Spleen (tissue), 11 donors: ENCODE results near the gene SNAI1. TPM values are rescaled to one million over a fixed set of nuclear protein-coding genes. Genes with fewer than 3 reads are reported as not detected.

Experiments
- DNase-seq: peaks from one replicate; pipeline ENCODE4 v3.0.0-alpha.2; 2020
- H3K27ac ChIP-seq, 8 donors: fragments of 200-600 bp; sonication (generic) in 7 of 8; 1 replicate in 4 of 8; 2 replicates in 4 of 8; pipeline versions ENCODE4 v1.5.0 to v1.8.0; 2016 to 2021; ENCODE audit warnings: inconsistent platforms in 4 of 8, mild to moderate bottlenecking in 4 of 8, moderate library complexity in 1 of 8
- H3K27me3 ChIP-seq, 7 donors: fragments of 200-600 bp; sonication (generic) in 6 of 7; replicated peaks in 1 of 7; 1 replicate in 4 of 7; 2 replicates in 3 of 7; pipeline versions ENCODE4 v1.5.0 to v1.8.0; 2016 to 2021; ENCODE audit warnings: inconsistent platforms in 3 of 7, mild to moderate bottlenecking in 1 of 7
- H3K36me3 ChIP-seq, 6 donors: fragments of 200-600 bp; sonication (generic) in 5 of 6; 1 replicate in 4 of 6; 2 replicates in 2 of 6; pipeline versions ENCODE4 v1.5.0 to v1.8.0; 2016 to 2021; ENCODE audit warnings: inconsistent platforms in 2 of 6
- H3K4me1 ChIP-seq, 6 donors: fragments of 200-600 bp; sonication (generic) in 5 of 6; 1 replicate in 3 of 6; 2 replicates in 3 of 6; pipeline versions ENCODE4 v1.5.0 to v1.8.0; 2016 to 2021; ENCODE audit warnings: inconsistent platforms in 3 of 6
- H3K4me3 ChIP-seq, 8 donors: fragments of 200-600 bp; sonication (generic) in 7 of 8; 1 replicate in 4 of 8; 2 replicates in 4 of 8; pipeline versions ENCODE4 v1.5.0 to v1.8.0; 2016 to 2021; ENCODE audit warnings: inconsistent platforms in 4 of 8, mild to moderate bottlenecking in 4 of 8, moderate library complexity in 2 of 8
- H3K9me3 ChIP-seq, 8 donors: fragments of 200-600 bp; sonication (generic) in 7 of 8; 1 replicate in 4 of 8; 2 replicates in 4 of 8; pipeline versions ENCODE4 v1.5.0 to v1.8.0; 2016 to 2021; ENCODE audit warnings: inconsistent platforms in 4 of 8
- POLR2A ChIP-seq, 3 donors: fragments of 450-650 bp; IDR thresholded peaks; one replicate each; pipeline ENCODE4 v1.5.1; 2017; ENCODE audit warnings: antibody characterized with exemption in 3 of 3, mild to moderate bottlenecking in 1 of 3
- POLR2AphosphoS5 ChIP-seq, 3 donors: sonication (generic); formaldehyde crosslinking; IDR thresholded peaks; one replicate each; pipeline ENCODE4 v1.5.1; 2017; ENCODE audit warnings: antibody characterized with exemption in 3 of 3
- WGBS, 5 donors: extraction: QIAGEN DNeasy Blood & Tissue Kit in 3 of 5; methylation state at CpG; one replicate each; pipeline versions ENCODE4 v1.1.5 to v1.1.7; 2013 to 2018; 5-methylcytosine and 5-hydroxymethylcytosine counted together
- intact Hi-C: fragments of 100-400 bp; cut with DNase I; formaldehyde crosslinking; loops from one replicate; pipeline ENCODE4 v1.15.0; 2023; ENCODE audit warnings: low total_unique reads
- polyA plus RNA-seq, 3 donors: library from polyadenylated mRNA; stranded (reverse); fragments of 200-250 nt; gene quantifications; one replicate each; pipeline ENCODE4 v1.2.1, GENCODE V29; 2013
- total RNA-seq, 7 donors: library from RNA; depleted of rRNA in 3 of 7; stranded (reverse); fragments of >200 nt in 3 of 7; fragmentation: NEBNext Ultra II Directional in 4 of 7; extraction: Animal tissue kit (Norgen Biotek cat#: 25700) in 4 of 7; gene quantifications; one replicate each; pipeline versions ENCODE4 v1.1.0 to v1.2.1, GENCODE V29; 2016 to 2021
- TF ChIP-seq, protein P1 (sequence below), 11 experiments: fragments of 200-600 bp in 7 of 11; fragments of 450-650 bp in 4 of 11; sonication (generic) in 4 of 11; IDR thresholded peaks in 8 of 11; conservative IDR thresholded peaks in 3 of 11; 1 replicate in 7 of 11; 2 replicates in 4 of 11; pipeline versions ENCODE4 v1.4.0 to v1.8.0; 2016 to 2021; ENCODE audit warnings: antibody characterized with exemption in 11 of 11, inconsistent platforms in 4 of 11, mild to moderate bottlenecking in 1 of 11
- donor health status: healthy with polysubstance abuse.
- donor health status: DM: no; HTN: no; CAD: no; lungs with moderate emphysema.
- donor health status: DM: no; HTN: no; CAD: no.
- donor health status: Bipolar disorder and iron deficiency.
- donor health status: healthy.
- donor health status: DM: no; HTN: no; CAD: no.
- donor health status: DM: yes; HTN: yes; CAD: no.

SNAI1 gene
- total and polyA plus RNA-seq, 10 donors: 1.3 to 10.5 (median 5.2) TPM

DNA sequence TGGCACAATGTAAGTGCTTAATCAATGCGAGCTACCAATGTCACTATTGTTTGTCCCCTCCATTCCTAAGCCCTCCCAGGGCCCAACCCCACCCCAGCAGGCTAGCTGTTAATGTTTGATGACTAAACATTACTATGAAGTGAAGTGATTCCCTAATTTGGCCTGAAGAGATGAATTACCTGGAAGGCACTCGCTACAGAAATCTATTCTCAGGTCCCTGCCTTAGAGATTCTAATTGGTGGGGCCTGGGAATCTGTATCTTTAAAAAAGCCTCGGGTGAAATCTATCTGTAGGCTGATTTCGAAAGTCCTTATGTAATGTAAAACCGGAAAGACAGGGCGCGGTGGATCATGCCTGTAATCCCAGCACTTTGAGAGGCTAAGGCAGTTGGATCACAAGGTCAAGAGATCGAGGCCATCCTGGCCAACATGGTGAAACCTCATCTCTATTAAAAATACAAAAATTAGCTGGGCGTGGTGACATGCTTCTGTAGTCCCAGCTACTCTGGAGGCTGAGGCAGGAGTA is 16.9 kb upstream of the SNAI1 start:
- H3K27me3 ChIP-seq: no peaks in the 10 kb centered on the region

DNA sequence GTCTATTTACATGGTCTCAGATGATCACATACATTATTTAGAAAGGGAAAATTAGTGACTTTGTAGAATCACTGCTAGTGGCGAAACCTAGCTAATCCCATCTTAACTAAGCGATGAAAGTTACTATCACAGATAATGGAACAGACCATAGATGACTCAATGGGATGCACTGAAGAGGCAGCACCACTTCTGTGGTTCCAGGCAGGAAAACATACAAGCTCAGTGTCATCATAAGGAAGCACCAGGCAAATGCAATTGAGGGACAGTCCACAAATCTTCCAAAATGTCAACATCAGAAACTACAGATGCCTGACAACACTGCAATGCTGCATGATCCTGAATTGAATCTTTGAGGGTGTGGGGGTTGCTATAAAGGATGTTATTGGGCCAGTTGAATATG is 15.9 kb upstream of the SNAI1 start:
- intact Hi-C loops: no loop called here
- Histone ChIP-seq H3K27ac (peak overlapping the region in 3 of 8 donors; percentile 56 to 66 (median 59)), H3K27me3 (no peaks in the 10 kb centered on the region), H3K36me3 (peaks cover 0 to 32% (median 0%) of the 10 kb centered on the region in 6 donors), H3K4me3 (no peak overlapping the region), H3K4me1 (peaks cover 0 to 40% (median 19%) of the 10 kb centered on the region in 6 donors), H3K9me3 (no peaks in the 10 kb centered on the region)
- peak; percentile 2 for DNase-seq
- no peak for TF ChIP-seq POLR2AphosphoS5 (IDR thresholded peaks at IDR 0.05)
- WGBS, 5 donors: 87 to 99% (median 92%) methylated on average over 2 of the region's 2 CpGs

More for the DNA sequence above, 16.9 kb upstream of the SNAI1 start:
- Histone ChIP-seq H3K9me3 (no peaks in the 10 kb centered on the region), H3K36me3 (peaks cover 0 to 41% (median 0%) of the 10 kb centered on the region in 6 donors), H3K4me1 (peaks cover 0 to 40% (median 19%) of the 10 kb centered on the region in 6 donors), H3K27ac (peak overlapping the region in 6 of 8 donors; percentile 34 to 66 (median 56)), H3K4me3 (no peak overlapping the region)
- peak; percentile 29 for DNase-seq
- intact Hi-C loops: no loop called here
- TF ChIP-seq POLR2AphosphoS5 (IDR thresholded peaks at IDR 0.05) (no peak), POLR2A (IDR thresholded peaks at IDR 0.05) (no peak)
- TF ChIP-seq, protein P1, sequence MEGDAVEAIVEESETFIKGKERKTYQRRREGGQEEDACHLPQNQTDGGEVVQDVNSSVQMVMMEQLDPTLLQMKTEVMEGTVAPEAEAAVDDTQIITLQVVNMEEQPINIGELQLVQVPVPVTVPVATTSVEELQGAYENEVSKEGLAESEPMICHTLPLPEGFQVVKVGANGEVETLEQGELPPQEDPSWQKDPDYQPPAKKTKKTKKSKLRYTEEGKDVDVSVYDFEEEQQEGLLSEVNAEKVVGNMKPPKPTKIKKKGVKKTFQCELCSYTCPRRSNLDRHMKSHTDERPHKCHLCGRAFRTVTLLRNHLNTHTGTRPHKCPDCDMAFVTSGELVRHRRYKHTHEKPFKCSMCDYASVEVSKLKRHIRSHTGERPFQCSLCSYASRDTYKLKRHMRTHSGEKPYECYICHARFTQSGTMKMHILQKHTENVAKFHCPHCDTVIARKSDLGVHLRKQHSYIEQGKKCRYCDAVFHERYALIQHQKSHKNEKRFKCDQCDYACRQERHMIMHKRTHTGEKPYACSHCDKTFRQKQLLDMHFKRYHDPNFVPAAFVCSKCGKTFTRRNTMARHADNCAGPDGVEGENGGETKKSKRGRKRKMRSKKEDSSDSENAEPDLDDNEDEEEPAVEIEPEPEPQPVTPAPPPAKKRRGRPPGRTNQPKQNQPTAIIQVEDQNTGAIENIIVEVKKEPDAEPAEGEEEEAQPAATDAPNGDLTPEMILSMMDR (IDR thresholded peaks at IDR 0.05 in 8 of 11, conservative IDR thresholded peaks at IDR 0.05 in 3 of 11): no peak
- 53 to 89% (median 63%) methylated on average over 9 of the region's 9 CpGs for WGBS, 5 donors

DNA sequence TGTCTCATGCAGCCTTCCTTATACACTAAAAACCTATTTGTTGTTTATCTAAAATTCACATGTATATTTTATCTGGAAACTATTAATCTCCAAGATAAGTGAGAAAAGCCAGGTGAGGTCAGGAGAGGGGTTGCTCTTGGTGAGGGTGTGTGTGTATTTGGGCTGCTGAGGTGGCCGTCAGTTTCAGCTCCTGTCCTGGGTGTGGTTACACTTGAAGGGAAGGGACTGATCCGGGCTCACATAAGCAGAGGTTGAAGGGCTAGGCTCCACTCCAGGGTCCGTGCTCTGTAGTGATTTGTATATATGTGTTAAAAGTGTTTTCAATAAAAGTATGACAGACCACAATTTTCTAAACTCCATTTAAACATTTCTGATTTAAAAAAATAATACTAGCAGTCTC is 13.5 kb upstream of the SNAI1 start:
- Histone ChIP-seq H3K4me3 (no peak overlapping the region), H3K4me1 (peaks cover 0 to 40% (median 19%) of the 10 kb centered on the region in 6 donors), H3K36me3 (peaks cover 0 to 15% (median 0%) of the 10 kb centered on the region in 6 donors), H3K27me3 (no peaks in the 10 kb centered on the region), H3K9me3 (no peaks in the 10 kb centered on the region), H3K27ac (peak overlapping the region in 6 of 8 donors; percentile 4 to 62 (median 42))
- DNase-seq: no peak
- WGBS, 5 donors: 33 to 76% (median 55%) methylated on average over 3 of the region's 3 CpGs
- intact Hi-C loops: no loop called here
- TF ChIP-seq POLR2AphosphoS5 (IDR thresholded peaks at IDR 0.05) (no peak), POLR2A (IDR thresholded peaks at IDR 0.05) (no peak)
- TF ChIP-seq, protein P1 (IDR thresholded peaks at IDR 0.05 in 8 of 11, conservative IDR thresholded peaks at IDR 0.05 in 3 of 11): no peak

DNA sequence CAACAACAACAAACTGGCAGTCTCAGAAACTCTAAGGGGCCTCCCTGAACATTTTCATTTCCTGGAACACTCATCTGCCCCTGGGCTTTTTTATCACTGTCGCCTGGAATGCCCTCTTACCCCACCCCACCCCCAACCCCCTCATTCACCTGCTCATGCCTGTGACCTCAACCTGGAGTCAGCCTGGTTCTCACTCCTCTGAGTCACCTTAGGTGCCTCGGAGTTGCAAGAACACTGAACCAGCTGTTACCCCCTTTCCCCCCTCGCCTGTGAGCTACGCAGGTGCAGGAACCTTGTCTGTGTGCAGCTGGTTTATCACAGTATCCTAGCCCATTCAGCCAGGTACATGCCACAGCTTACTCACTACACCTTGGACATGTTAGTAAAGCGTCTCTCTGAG is 12.8 kb upstream of the SNAI1 start:
- 43 to 74% (median 57%) methylated on average over 5 of the region's 5 CpGs for WGBS, 5 donors
- TF ChIP-seq POLR2A (IDR thresholded peaks at IDR 0.05) (no peak), POLR2AphosphoS5 (IDR thresholded peaks at IDR 0.05) (no peak)
- TF ChIP-seq, protein P1 (IDR thresholded peaks at IDR 0.05 in 8 of 11, conservative IDR thresholded peaks at IDR 0.05 in 3 of 11): no peak
- intact Hi-C loops: loop anchor here (10.0 kb wide), 1 partner anchor 205 kb away; no protein-coding TSS in a partner anchor
- Histone ChIP-seq H3K27me3 (no peaks in the 10 kb centered on the region), H3K36me3 (peaks cover 0 to 7% (median 0%) of the 10 kb centered on the region in 6 donors), H3K27ac (peak overlapping the region in 2 of 8 donors; percentile 47 to 54), H3K4me1 (peaks cover 0 to 40% (median 18%) of the 10 kb centered on the region in 6 donors), H3K9me3 (no peaks in the 10 kb centered on the region), H3K4me3 (no peak overlapping the region)
- DNase-seq: peak; percentile 39
